B cell (primary cell): ENCODE measurements around the gene SLC44A2. TPM values are rescaled to one million over a fixed set of nuclear protein-coding genes. Genes with fewer than 3 reads are reported as not detected.

Experiments used
- ATAC-seq: fragments of 200-7000 bp; cut with Tn5 transposase; one replicate; pipeline ENCODE4 v1.10.0; 2021; ENCODE audit warnings: low read depth, mild to moderate bottlenecking, moderate number of reproducible peaks, moderate library complexity
- CTCF ChIA-PET: fragments of 350-600 bp; sonication (Branson Sonifier 250); formaldehyde crosslinking; loops from one replicate; lab custom pipeline; 2021; ENCODE audit warnings: antibody characterized with exemption, inconsistent platforms; lab: Charles Lee
- POLR2A ChIA-PET: fragments of 350-600 bp; sonication (Branson Sonifier 250); formaldehyde crosslinking; loops from one replicate; lab custom pipeline; 2021; ENCODE audit warnings: antibody characterized with exemption; lab: Charles Lee
- DNase-seq: peaks from one replicate; pipeline ENCODE4 v3.0.0; 2013
- H2AFZ ChIP-seq: 2 replicates; pipeline ENCODE4 v1.6.1; 2012; ENCODE audit warnings: mild to moderate bottlenecking, low read depth, low read length; ENCODE audit not compliant: insufficient read depth, poor library complexity, severe bottlenecking
- H3K27ac ChIP-seq, 2 donors: 1 replicate in 1 of 2; 2 replicates in 1 of 2; pipeline ENCODE4 v1.5.1; 2012 to 2013; ENCODE audit warnings: low read length in 2 of 2, mild to moderate bottlenecking in 2 of 2, moderate library complexity in 1 of 2
- H3K27me3 ChIP-seq, 4 experiments: fragments of 200-600 bp in 1 of 4; sonication (generic) in 1 of 4; replicated peaks in 1 of 4; 1 replicate in 2 of 4; 2 replicates in 2 of 4; pipeline versions ENCODE4 v1.6.1 to v1.7.0; 2013 to 2016; ENCODE audit warnings: low read length in 3 of 4, mild to moderate bottlenecking in 2 of 4, mixed read lengths in 1 of 4, moderate library complexity in 1 of 4; ENCODE audit not compliant: insufficient read depth in 4 of 4, control insufficient read depth in 3 of 4; ENCODE audit errors: control extremely low read depth in 1 of 4
- H3K36me3 ChIP-seq, 2 experiments: replicated peaks in 1 of 2; 1 replicate in 1 of 2; 2 replicates in 1 of 2; pipeline versions ENCODE4 v1.6.1 to v1.7.1; 2013; ENCODE audit warnings: low read length in 1 of 2; ENCODE audit not compliant: insufficient read depth in 2 of 2, control insufficient read depth in 1 of 2; ENCODE audit errors: control extremely low read depth in 1 of 2, extremely low read depth in 1 of 2
- H3K4me1 ChIP-seq, 2 donors: fragments of 200-600 bp in 1 of 2; sonication (generic) in 1 of 2; 1 replicate in 1 of 2; 2 replicates in 1 of 2; pipeline versions ENCODE4 v1.5.1 to v1.6.1; 2013 to 2017; ENCODE audit warnings: low read length in 2 of 2; ENCODE audit not compliant: control insufficient read depth in 2 of 2, insufficient read depth in 2 of 2
- H3K4me2 ChIP-seq: replicated peaks from 2 replicates; pipeline ENCODE3; 2012; ENCODE audit warnings: mild to moderate bottlenecking, low read depth, low read length; ENCODE audit not compliant: poor library complexity, severe bottlenecking
- H3K4me3 ChIP-seq, 5 experiments: fragments of 200-600 bp in 1 of 5; sonication (generic) in 1 of 5; 1 replicate in 3 of 5; 2 replicates in 2 of 5; pipeline versions ENCODE4 v1.5.1 to v1.7.0; 2011 to 2016; ENCODE audit warnings: low read length in 4 of 5, mild to moderate bottlenecking in 4 of 5, low read depth in 2 of 5, control low read depth in 1 of 5, moderate library complexity in 1 of 5; ENCODE audit not compliant: insufficient read depth in 1 of 5; ENCODE audit errors: control extremely low read depth in 1 of 5, extremely low read depth in 1 of 5
- H3K79me2 ChIP-seq: fragments of 200-600 bp; sonication (generic); one replicate; pipeline ENCODE4 v1.6.0; 2016; ENCODE audit warnings: low read length; ENCODE audit not compliant: control insufficient read depth, insufficient read depth
- H3K9ac ChIP-seq: fragments of 200-600 bp; sonication (generic); 2 replicates; pipeline ENCODE4 v1.6.1; 2017; ENCODE audit warnings: mild to moderate bottlenecking, low read length, moderate library complexity
- H3K9me3 ChIP-seq, 3 donors: one replicate each; pipeline versions ENCODE4 v1.6.1 to v1.7.1; 2013; ENCODE audit warnings: low read length in 2 of 3; ENCODE audit not compliant: control insufficient read depth in 2 of 3, insufficient read depth in 1 of 3; ENCODE audit errors: control extremely low read depth in 1 of 3
- H4K20me1 ChIP-seq: 2 replicates; pipeline ENCODE4 v1.6.0; 2012; ENCODE audit warnings: mild to moderate bottlenecking, low read length; ENCODE audit not compliant: insufficient read depth, control insufficient read depth, poor library complexity, severe bottlenecking
- H3K27ac Mint-ChIP-seq: one replicate; pipeline ENCODE4 v1.8.0; 2021; ENCODE audit warnings: mixed read lengths
- H3K27me3 Mint-ChIP-seq: one replicate; pipeline ENCODE4 v1.8.0; 2021; ENCODE audit warnings: mixed read lengths
- H3K4me1 Mint-ChIP-seq: one replicate; pipeline ENCODE4 v1.8.0; 2021; ENCODE audit warnings: mixed read lengths
- H3K4me3 Mint-ChIP-seq: one replicate; pipeline ENCODE4 v1.8.0; 2021; ENCODE audit warnings: mixed read lengths
- H3K9me3 Mint-ChIP-seq: one replicate; pipeline ENCODE4 v1.8.0; 2022; ENCODE audit warnings: mixed read lengths; ENCODE audit not compliant: insufficient read depth
- CTCF ChIP-seq: fragments of 200-600 bp; IDR thresholded peaks from one replicate; pipeline ENCODE4 v1.8.0; 2022; ENCODE audit warnings: antibody characterized with exemption, mild to moderate bottlenecking
- EZH2 ChIP-seq: IDR thresholded peaks from 2 replicates; pipeline ENCODE4 v1.6.1; 2012; ENCODE audit warnings: borderline replicate concordance, low read depth, mild to moderate bottlenecking, moderate library complexity, low read length; ENCODE audit not compliant: insufficient read depth, poor library complexity, severe bottlenecking
- WGBS: methylation state at CpG from one replicate; pipeline ENCODE4 v1.1.5; 2013; ENCODE audit warnings: missing lambda C conversion rate; ENCODE audit not compliant: insufficient coverage; 5-methylcytosine and 5-hydroxymethylcytosine counted together
- intact Hi-C: fragments of 100-400 bp; cut with micrococcal nuclease; formaldehyde crosslinking; loops from one replicate; pipeline ENCODE4 v1.10.0; 2022
- polyA plus RNA-seq: library from polyadenylated mRNA; depleted of rRNA; stranded (reverse); fragments of >200 nt; gene quantifications from 2 replicates; pipeline ENCODE4 v1.2.3, GENCODE V29; 2012
- total RNA-seq, 2 donors: library from RNA; stranded (reverse); fragments of 120-200 nt in 1 of 2; gene quantifications; 1 replicate in 1 of 2; 2 replicates in 1 of 2; pipeline versions ENCODE4 v1.2.3 to v1.2.4, GENCODE V29; 2013 to 2022

Gene SLC44A2
- total and polyA plus RNA-seq, 2 donors (not counting 1 experiment from before 2014, with no cell fraction given): 245 to 369 TPM

- Mint-ChIP-seq H3K4me1 (peaks cover 36% of the 10 kb centered on the region), H3K9me3 (no peaks in the 10 kb centered on the region), H3K27ac (peak overlapping the region; percentile 46), H3K27me3 (no peaks in the 10 kb centered on the region), H3K4me3 (no peak overlapping the region)
- no peaks in the 10 kb centered on the region for H3K79me2 ChIP-seq
- ATAC-seq: no peak
- no peaks in the 10 kb centered on the region for H3K9me3 ChIP-seq
- ChIA-PET CTCF (interaction anchor here (0.6 to 9.5 kb wide), 6 partner anchors 12 to 70 kb away, joined by 3 to 464 read pairs (median 4); partner anchors contain the start of genes CDKN2D and KRI1), POLR2A (interaction anchor here (0.6 to 1.5 kb wide), 4 partner anchors 10 to 73 kb away, joined by 3 to 7 read pairs (median 3); no protein-coding TSS in a partner anchor)
- H3K4me2 ChIP-seq: no peak overlapping the region
- no peak overlapping the region for H2AFZ ChIP-seq
- H3K4me3 ChIP-seq: no peak overlapping the region
- no peak overlapping the region for H3K27ac ChIP-seq
- no peaks in the 10 kb centered on the region for H3K27me3 ChIP-seq
- TF ChIP-seq EZH2 (no peak), CTCF (no peak)
- H4K20me1 ChIP-seq: peaks cover 56% of the 10 kb centered on the region
- DNase-seq: no peak
- WGBS: 60% methylated on average over 3 of the region's 4 CpGs
- no peak overlapping the region for H3K9ac ChIP-seq
- intact Hi-C loops: no loop called here
- H3K4me1 ChIP-seq: peaks cover 7 to 20% of the 10 kb centered on the region in 2 donors
- peaks cover 3 to 76% of the 10 kb centered on the region in 2 experiments for H3K36me3 ChIP-seq
Observed at GRCh38 chr19:10641248-10641647, 15.9 kb downstream of the SLC44A2 start.

DNA sequence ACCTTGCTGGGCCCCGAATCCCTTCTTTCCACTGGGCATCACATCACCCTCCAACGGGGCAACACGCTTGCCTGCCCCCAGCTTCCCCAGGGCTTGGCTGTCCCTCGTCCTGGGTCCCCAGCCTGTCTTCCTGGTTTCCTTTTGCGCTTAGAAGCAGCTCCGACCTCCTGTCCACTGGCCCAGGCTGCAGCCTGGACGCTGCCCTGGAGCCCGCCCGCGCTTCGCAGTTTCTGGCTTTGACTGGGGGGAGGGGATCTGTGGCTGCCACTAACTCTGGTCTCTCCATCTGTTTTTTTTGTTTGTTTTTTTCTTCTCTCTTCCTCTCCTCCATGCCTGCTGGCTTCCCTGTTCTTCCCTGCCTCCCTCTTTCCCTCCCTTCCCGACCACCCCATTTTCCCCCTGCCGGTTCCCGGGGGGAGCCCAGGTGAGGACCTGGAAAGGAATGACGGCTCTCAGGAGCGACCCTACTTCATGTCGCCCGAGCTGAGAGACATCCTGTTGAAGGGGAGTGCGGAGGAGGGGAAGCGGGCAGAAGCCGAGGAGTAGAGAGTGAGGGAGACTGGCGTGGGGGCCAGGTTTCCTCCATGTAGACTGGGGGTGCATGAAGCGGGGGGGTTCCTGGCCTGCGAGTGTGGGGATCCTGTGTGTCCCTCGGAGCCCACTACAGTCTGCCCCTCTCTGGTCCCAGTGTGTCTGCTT is 17.3 kb downstream of the SLC44A2 start:
- Histone ChIP-seq H3K9ac (no peak overlapping the region), H3K9me3 (no peaks in the 10 kb centered on the region), H3K27ac (peak overlapping the region in 1 of 2 donors; percentile 69), H3K4me3 (no peak overlapping the region), H3K79me2 (no peaks in the 10 kb centered on the region), H3K4me1 (peaks cover 7 to 20% of the 10 kb centered on the region in 2 donors), H2AFZ (no peak overlapping the region), H3K27me3 (no peaks in the 10 kb centered on the region), H3K4me2 (no peak overlapping the region), H3K36me3 (peaks cover 3 to 63% of the 10 kb centered on the region in 2 experiments), H4K20me1 (peaks cover 43% of the 10 kb centered on the region)
- ChIA-PET POLR2A (interaction anchor here (0.6 to 1.5 kb wide), 3 partner anchors 9 to 40 kb away, joined by 3 to 9 read pairs (median 6); no protein-coding TSS in a partner anchor), CTCF (interaction anchor here (0.8 to 9.5 kb wide), 9 partner anchors 13 to 372 kb away, joined by 3 to 464 read pairs (median 14); partner anchors contain the start of genes CDKN2D and KRI1)
- WGBS: 74% methylated on average over 18 of the region's 25 CpGs
- Mint-ChIP-seq H3K4me1 (peaks cover 34% of the 10 kb centered on the region), H3K9me3 (no peaks in the 10 kb centered on the region), H3K27ac (peak overlapping the region; percentile 66), H3K27me3 (no peaks in the 10 kb centered on the region), H3K4me3 (no peak overlapping the region)
- no peak for DNase-seq
- intact Hi-C loops: no loop called here
- ATAC-seq: no peak
- TF ChIP-seq EZH2 (no peak), CTCF (no peak)
